Progenitor cell of endocrine pancreas (in vitro differentiated cells): ENCODE results near the gene SUN1. TPM values are rescaled to one million over a fixed set of nuclear protein-coding genes. Genes with fewer than 3 reads are reported as not detected.
A peak's percentile ranks its signal among the peaks of the same experiment; 100 is the strongest.
"Not testable (repeated sequence)": the region's sequence is repeated elsewhere in the genome, so short reads cannot be mapped to it uniquely, and the experiment has no call there.

Source experiments
- DNase-seq: peaks from one replicate; pipeline ENCODE4 v3.0.0; 2021; ENCODE audit warnings: low spot score; ENCODE audit not compliant: unreplicated experiment
- H3K27ac Mint-ChIP-seq: 2 replicates; pipeline ENCODE4 v1.8.0; 2021; ENCODE audit warnings: mild to moderate bottlenecking, moderate library complexity, mixed read lengths
- H3K27me3 Mint-ChIP-seq: 2 replicates; pipeline ENCODE4 v1.8.0; 2021; ENCODE audit warnings: mixed read lengths
- H3K36me3 Mint-ChIP-seq: 2 replicates; pipeline ENCODE4 v1.8.0; 2022; ENCODE audit warnings: mixed read lengths; ENCODE audit not compliant: insufficient read depth
- H3K4me1 Mint-ChIP-seq: 2 replicates; pipeline ENCODE4 v1.8.0; 2021; ENCODE audit warnings: low read depth, mixed read lengths
- H3K4me3 Mint-ChIP-seq: 2 replicates; pipeline ENCODE4 v1.8.0; 2021; ENCODE audit warnings: low read depth, mild to moderate bottlenecking, moderate library complexity, mixed read lengths
- H3K9me3 Mint-ChIP-seq: 2 replicates; pipeline ENCODE4 v1.8.0; 2021; ENCODE audit warnings: low read depth, mixed read lengths
- CTCF ChIP-seq: fragments of 200-600 bp; sonication (generic); IDR thresholded peaks from one replicate; pipeline ENCODE4 v1.5.0; 2021; ENCODE audit warnings: antibody characterized with exemption, mild to moderate bottlenecking; ENCODE audit not compliant: unreplicated experiment
- total RNA-seq: library from RNA; stranded (reverse); gene quantifications from 2 replicates; pipeline ENCODE4 v1.2.1, GENCODE V29; 2021

The SUN1 gene
- total RNA-seq, 1 donor from 2014 or later = 152 TPM

DNA sequence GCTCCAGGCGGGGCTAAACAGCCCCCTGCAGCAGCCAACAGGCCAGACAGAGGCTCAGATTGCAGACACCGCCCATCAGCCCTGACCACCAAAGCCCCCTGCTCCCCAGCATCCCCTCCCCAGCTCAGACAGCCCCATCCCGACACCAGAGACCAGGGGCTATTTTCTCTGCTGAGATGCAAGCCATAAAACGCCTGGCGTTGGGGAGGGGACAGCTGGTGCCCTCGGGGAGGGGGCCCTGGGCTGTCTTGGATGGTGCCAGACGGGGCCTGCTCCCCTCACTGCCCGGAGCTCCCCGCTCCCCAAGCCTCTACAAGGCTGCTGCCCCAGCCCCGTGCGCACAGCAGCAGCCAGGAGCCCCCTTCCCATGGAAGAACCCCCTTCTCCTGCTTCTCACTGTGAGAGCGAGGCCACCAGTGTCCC, 75.9 kb downstream of the SUN1 start:
- Mint-ChIP-seq H3K27ac (no peak overlapping the region), H3K9me3 (no peaks in the 10 kb centered on the region), H3K36me3 (no peaks in the 10 kb centered on the region), H3K4me1 (no peaks in the 10 kb centered on the region), H3K27me3 (peaks cover 17% of the 10 kb centered on the region), H3K4me3 (no peak overlapping the region)
- TF ChIP-seq CTCF = no peak
- no peak for DNase-seq

- not testable (repeated sequence) for H3K36me3 Mint-ChIP-seq, H3K9me3 Mint-ChIP-seq, H3K4me1 Mint-ChIP-seq, H3K27ac Mint-ChIP-seq, H3K4me3 Mint-ChIP-seq
- TF ChIP-seq CTCF = peak; percentile 84
- H3K27me3 Mint-ChIP-seq = peaks cover 17% of the 10 kb centered on the region
- peak; percentile 76 for DNase-seq
These were observed 76.5 kb downstream of the SUN1 start for GRCh38 chr7:908591-909357.

DNA sequence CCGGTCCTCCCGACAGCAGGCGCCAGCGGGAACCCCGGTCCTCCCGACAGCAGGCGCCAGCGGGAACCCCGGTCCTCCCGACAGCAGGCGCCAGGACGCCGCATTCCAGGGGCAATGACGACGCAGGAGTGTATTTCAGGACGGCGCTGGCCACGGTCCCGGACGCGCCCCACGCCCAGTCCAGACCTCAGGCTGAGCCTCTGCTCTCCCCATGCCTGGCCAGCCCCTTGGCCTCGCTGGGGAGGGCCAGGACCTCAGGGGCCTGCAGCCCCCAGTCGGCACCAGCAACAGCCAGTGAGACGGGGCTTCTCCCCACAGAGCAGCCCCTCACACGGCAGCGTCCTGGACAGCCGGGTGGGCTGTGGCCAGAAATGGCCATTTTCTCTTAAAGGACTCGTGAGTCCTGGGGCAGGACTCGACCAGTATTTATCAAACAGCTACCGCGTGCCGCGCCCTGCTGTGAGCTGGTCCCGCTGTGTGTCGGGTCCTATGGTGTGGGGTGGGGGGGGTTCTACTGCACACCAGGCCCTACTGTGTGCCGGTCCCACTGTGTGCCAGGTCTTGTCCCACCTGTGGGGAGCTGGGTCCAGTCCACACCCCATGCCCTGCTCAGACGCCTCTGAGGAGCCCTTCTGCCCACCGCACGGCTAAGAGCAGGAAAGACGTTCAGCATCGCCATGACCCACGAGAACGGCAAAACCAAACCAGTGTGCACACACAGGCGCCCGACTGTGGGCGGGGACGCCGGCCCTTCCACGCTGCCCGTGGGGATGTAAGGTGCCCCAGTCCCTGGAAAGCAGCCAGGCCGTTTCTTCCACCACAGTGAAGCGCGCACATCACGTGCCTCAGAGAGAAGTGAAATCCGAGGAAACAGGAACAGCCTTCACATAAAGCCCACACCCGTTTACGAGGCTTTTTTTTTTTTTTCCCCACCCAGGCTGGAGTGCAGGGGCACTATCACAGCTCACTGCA, 77.4 kb downstream of the SUN1 start:
- no peak for DNase-seq
- Mint-ChIP-seq H3K4me3 (no peak overlapping the region), H3K9me3 (no peaks in the 10 kb centered on the region), H3K36me3 (no peaks in the 10 kb centered on the region), H3K4me1 (no peaks in the 10 kb centered on the region), H3K27me3 (peaks cover 17% of the 10 kb centered on the region), H3K27ac (no peak overlapping the region)
- TF ChIP-seq CTCF = no peak

- Mint-ChIP-seq H3K4me1 (no peaks in the 10 kb centered on the region), H3K4me3 (peak overlapping the region; percentile 19), H3K36me3 (no peaks in the 10 kb centered on the region), H3K27me3 (peaks cover 11% of the 10 kb centered on the region), H3K9me3 (no peaks in the 10 kb centered on the region), H3K27ac (no peak overlapping the region)
- no peak for DNase-seq
- TF ChIP-seq CTCF = no peak
These were observed 78.2 kb downstream of the SUN1 start for GRCh38 chr7:910441-910861.

GRCh38 chr7:910931-911431, 78.7 kb downstream of the SUN1 start:
- no peak for TF ChIP-seq CTCF
- H3K4me3 Mint-ChIP-seq = no peak overlapping the region
- DNase-seq = no peak
- no peak overlapping the region for H3K27ac Mint-ChIP-seq
- no peaks in the 10 kb centered on the region for H3K36me3 Mint-ChIP-seq
- peaks cover 9% of the 10 kb centered on the region for H3K27me3 Mint-ChIP-seq
- H3K9me3 Mint-ChIP-seq = no peaks in the 10 kb centered on the region
- H3K4me1 Mint-ChIP-seq = no peaks in the 10 kb centered on the region
